ENCODE measurements around the gene RBM10.

The RBM10 gene

DNA sequence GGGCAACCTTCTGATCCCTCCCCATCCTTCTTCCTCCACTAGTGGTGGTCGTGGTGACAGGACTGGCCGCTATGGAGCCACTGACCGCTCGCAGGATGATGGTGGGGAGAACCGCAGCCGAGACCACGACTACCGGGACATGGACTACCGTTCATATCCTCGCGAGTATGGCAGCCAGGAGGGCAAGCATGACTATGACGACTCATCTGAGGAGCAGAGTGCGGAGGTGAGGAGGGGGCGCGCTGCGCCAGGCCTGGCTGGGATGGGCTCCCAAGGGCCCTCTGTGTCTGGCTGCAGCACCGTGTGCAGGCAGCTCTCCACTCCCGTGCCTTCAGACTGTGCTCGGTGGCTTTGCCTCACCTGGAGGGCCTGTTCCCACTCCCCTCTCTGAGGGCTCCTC is 24.3 kb downstream of the RBM10 start:
- H3K79me2 ChIP-seq (ENCODE audit: low read length): peaks cover 38% of the 10 kb centered on the region
- H3K4me2 ChIP-seq (ENCODE audit: low read depth, low read length): no peak overlapping the region
- H3K27me3 ChIP-seq (replicated peaks; ENCODE audit: insufficient read depth, low read length): no peaks in the 10 kb centered on the region
- no peaks in the 10 kb centered on the region for H3K9me2 ChIP-seq (replicated peaks; ENCODE audit: insufficient read depth, low read length)
- H3K9ac ChIP-seq (ENCODE audit: low read length): no peak overlapping the region
- no peaks in the 10 kb centered on the region for H3F3A ChIP-seq (ENCODE audit: insufficient read depth, low read length)
- no peak overlapping the region for H2AFZ ChIP-seq (ENCODE audit: low read length)
- TF ChIP-seq, protein P1, sequence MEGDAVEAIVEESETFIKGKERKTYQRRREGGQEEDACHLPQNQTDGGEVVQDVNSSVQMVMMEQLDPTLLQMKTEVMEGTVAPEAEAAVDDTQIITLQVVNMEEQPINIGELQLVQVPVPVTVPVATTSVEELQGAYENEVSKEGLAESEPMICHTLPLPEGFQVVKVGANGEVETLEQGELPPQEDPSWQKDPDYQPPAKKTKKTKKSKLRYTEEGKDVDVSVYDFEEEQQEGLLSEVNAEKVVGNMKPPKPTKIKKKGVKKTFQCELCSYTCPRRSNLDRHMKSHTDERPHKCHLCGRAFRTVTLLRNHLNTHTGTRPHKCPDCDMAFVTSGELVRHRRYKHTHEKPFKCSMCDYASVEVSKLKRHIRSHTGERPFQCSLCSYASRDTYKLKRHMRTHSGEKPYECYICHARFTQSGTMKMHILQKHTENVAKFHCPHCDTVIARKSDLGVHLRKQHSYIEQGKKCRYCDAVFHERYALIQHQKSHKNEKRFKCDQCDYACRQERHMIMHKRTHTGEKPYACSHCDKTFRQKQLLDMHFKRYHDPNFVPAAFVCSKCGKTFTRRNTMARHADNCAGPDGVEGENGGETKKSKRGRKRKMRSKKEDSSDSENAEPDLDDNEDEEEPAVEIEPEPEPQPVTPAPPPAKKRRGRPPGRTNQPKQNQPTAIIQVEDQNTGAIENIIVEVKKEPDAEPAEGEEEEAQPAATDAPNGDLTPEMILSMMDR (IDR thresholded peaks at IDR 0.05; ENCODE audit: low read length): no peak
- TF ChIP-seq EZH2phosphoT487 (IDR thresholded peaks at IDR 0.05; ENCODE audit: low read length) (no peak), EZH2 (optimal IDR thresholded peaks at IDR 0.05; ENCODE audit: low read depth, low read length) (no peak)
- no peaks in the 10 kb centered on the region for H3K36me3 ChIP-seq (replicated peaks; ENCODE audit: insufficient read depth, low read length)
- DNase-seq: no peak
- H3K27ac ChIP-seq (ENCODE audit: low read length): no peak overlapping the region
- H3K4me3 ChIP-seq (ENCODE audit: low read length): no peak overlapping the region
- H3K4me1 ChIP-seq (ENCODE audit: low read length): no peaks in the 10 kb centered on the region
- no peaks in the 10 kb centered on the region for H3K9me3 ChIP-seq (replicated peaks; ENCODE audit: insufficient read depth, low read length)
- no peaks in the 10 kb centered on the region for H4K20me1 ChIP-seq (ENCODE audit: insufficient read depth, low read length)

DNA sequence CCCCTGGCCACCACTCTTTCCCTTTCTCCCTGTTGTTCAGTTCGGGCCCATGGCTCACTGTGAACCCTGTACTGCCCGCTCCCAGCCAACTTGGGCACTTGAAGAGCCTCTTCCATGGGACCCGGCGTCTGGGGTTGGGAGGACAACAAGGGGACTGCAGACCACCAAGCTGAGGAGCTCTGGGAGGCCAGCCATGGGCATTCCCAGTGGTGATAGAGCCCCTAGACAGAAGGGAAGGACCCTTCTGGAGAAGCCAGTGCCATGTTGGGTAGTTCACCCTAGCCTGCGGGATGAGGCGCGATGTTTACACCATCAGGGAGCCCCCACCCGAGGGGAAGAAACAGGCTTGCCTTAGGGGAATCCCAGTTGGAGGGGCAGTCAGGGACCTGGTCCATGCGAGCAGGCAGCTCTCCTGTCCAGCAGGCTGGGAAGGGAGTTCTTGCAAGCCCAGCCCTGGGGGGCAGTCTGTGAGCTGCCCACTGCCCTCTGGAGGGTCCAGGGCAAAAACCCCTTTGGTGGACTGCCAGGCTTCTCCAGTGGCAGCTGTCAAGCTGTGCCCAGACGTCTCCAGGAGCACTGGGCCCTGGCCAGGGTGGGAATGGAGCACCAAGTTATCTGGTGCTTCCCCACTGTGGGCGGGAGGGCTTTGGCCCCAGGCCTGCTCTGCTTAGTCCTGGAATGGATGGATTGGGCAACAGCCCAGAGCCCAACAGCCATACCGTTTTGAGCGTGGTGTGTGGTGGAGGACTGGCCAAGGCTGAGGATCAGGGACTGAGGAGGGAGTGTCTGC is 24.9 kb downstream of the RBM10 start:
- Histone ChIP-seq H2AFZ (ENCODE audit: low read length) (no peak overlapping the region), H3K36me3 (replicated peaks; ENCODE audit: insufficient read depth, low read length) (no peaks in the 10 kb centered on the region), H3K27ac (ENCODE audit: low read length) (no peak overlapping the region), H3F3A (ENCODE audit: insufficient read depth, low read length) (no peaks in the 10 kb centered on the region), H4K20me1 (ENCODE audit: insufficient read depth, low read length) (no peaks in the 10 kb centered on the region), H3K4me3 (ENCODE audit: low read length) (no peak overlapping the region), H3K9ac (ENCODE audit: low read length) (no peak overlapping the region), H3K9me2 (replicated peaks; ENCODE audit: insufficient read depth, low read length) (no peaks in the 10 kb centered on the region), H3K9me3 (replicated peaks; ENCODE audit: insufficient read depth, low read length) (no peaks in the 10 kb centered on the region), H3K27me3 (replicated peaks; ENCODE audit: insufficient read depth, low read length) (no peaks in the 10 kb centered on the region), H3K4me1 (ENCODE audit: low read length) (no peaks in the 10 kb centered on the region), H3K4me2 (ENCODE audit: low read depth, low read length) (no peak overlapping the region), H3K79me2 (ENCODE audit: low read length) (peaks cover 32% of the 10 kb centered on the region)
- TF ChIP-seq EZH2 (optimal IDR thresholded peaks at IDR 0.05; ENCODE audit: low read depth, low read length) (no peak), EZH2phosphoT487 (IDR thresholded peaks at IDR 0.05; ENCODE audit: low read length) (no peak)
- DNase-seq: no peak

DNA sequence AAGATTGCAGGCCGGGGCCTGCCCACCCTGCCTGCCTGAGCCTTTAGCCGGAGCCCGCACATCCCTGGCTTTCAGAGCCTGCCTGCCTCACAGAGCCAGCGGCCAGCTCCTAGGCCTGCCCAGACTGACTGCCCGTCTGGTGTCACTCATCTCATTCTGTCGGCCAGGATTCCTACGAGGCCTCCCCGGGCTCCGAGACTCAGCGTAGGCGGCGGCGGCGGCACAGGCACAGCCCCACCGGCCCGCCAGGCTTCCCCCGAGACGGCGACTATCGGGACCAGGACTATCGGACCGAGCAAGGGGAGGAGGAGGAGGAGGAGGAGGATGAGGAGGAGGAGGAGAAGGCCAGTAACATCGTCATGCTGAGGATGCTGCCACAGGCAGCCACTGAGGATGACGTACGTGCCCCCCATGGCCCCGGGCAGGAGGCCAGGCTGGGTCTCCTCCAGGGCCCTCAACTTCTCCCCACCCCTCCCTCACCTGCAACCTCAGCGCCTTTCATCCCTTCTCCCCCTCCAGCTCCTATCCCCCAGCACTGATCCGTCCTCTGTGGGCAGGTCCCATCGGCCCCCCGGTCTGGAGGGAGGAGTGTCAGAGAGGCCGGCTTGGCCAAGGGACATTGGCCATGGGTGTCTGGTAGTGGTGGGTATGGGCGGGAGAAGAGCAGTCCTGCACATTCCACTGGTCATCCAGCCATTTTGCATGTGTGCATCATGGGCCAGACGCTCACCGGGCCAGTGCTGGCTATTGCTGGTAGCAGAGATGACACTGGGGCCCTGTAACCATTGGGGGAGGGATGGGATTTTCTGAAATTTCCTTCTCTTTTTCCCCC is 26.1 kb downstream of the RBM10 start:
- DNase-seq: no peak
- H3K9ac ChIP-seq (ENCODE audit: low read length): no peak overlapping the region
- H3K36me3 ChIP-seq (replicated peaks; ENCODE audit: insufficient read depth, low read length): no peaks in the 10 kb centered on the region
- no peaks in the 10 kb centered on the region for H3K4me1 ChIP-seq (ENCODE audit: low read length)
- H2AFZ ChIP-seq (ENCODE audit: low read length): no peak overlapping the region
- H3K4me3 ChIP-seq (ENCODE audit: low read length): no peak overlapping the region
- H3K27ac ChIP-seq (ENCODE audit: low read length): no peak overlapping the region
- no peaks in the 10 kb centered on the region for H3K27me3 ChIP-seq (replicated peaks; ENCODE audit: insufficient read depth, low read length)
- TF ChIP-seq EZH2 (optimal IDR thresholded peaks at IDR 0.05; ENCODE audit: low read depth, low read length): no peak
- TF ChIP-seq, protein P1 (IDR thresholded peaks at IDR 0.05; ENCODE audit: low read length): no peak
- no peak for TF ChIP-seq EZH2phosphoT487 (IDR thresholded peaks at IDR 0.05; ENCODE audit: low read length)
- H4K20me1 ChIP-seq (ENCODE audit: insufficient read depth, low read length): no peaks in the 10 kb centered on the region
- H3K9me3 ChIP-seq (replicated peaks; ENCODE audit: insufficient read depth, low read length): no peaks in the 10 kb centered on the region
- H3F3A ChIP-seq (ENCODE audit: insufficient read depth, low read length): no peaks in the 10 kb centered on the region
- H3K4me2 ChIP-seq (ENCODE audit: low read depth, low read length): no peak overlapping the region
- H3K79me2 ChIP-seq (ENCODE audit: low read length): peaks cover 28% of the 10 kb centered on the region
- H3K9me2 ChIP-seq (replicated peaks; ENCODE audit: insufficient read depth, low read length): no peaks in the 10 kb centered on the region

Measured in MM.1S (cell line).